Skeletal muscle tissue (tissue), 4 donors: ENCODE data around the gene CHST2. TPM values are rescaled to one million over a fixed set of nuclear protein-coding genes. Genes with fewer than 3 reads are reported as not detected.
A peak's percentile ranks its signal among the peaks of the same experiment; 100 is the strongest.

Source experiments
- H3K27ac ChIP-seq: one replicate; pipeline ENCODE4 v1.7.0; 2013; ENCODE audit warnings: mild to moderate bottlenecking, low read depth, low read length, inconsistent platforms
- H3K27me3 ChIP-seq, 3 donors: one replicate each; pipeline ENCODE4 v1.7.0; 2013; ENCODE audit warnings: low read length in 3 of 3; ENCODE audit not compliant: control insufficient read depth in 3 of 3, insufficient read depth in 3 of 3
- H3K36me3 ChIP-seq, 3 donors: one replicate each; pipeline ENCODE4 v1.7.0; 2013; ENCODE audit warnings: low read length in 3 of 3; ENCODE audit not compliant: control insufficient read depth in 3 of 3, insufficient read depth in 3 of 3
- H3K4me1 ChIP-seq, 3 donors: one replicate each; pipeline ENCODE4 v1.7.0; 2013; ENCODE audit warnings: low read length in 3 of 3, mild to moderate bottlenecking in 3 of 3; ENCODE audit not compliant: control insufficient read depth in 3 of 3, insufficient read depth in 3 of 3
- H3K4me3 ChIP-seq, 3 donors: one replicate each; pipeline ENCODE4 v1.7.0; 2013; ENCODE audit warnings: low read length in 3 of 3
- H3K9ac ChIP-seq, 3 donors: one replicate each; pipeline ENCODE4 v1.7.0; 2013; ENCODE audit warnings: low read length in 3 of 3, mild to moderate bottlenecking in 3 of 3, moderate library complexity in 2 of 3, low read depth in 1 of 3
- H3K9me3 ChIP-seq, 3 donors: one replicate each; pipeline ENCODE4 v1.7.0; 2013; ENCODE audit warnings: low read length in 3 of 3; ENCODE audit not compliant: control insufficient read depth in 3 of 3
- total RNA-seq: library from RNA; depleted of rRNA; stranded (reverse); fragments of >200 nt; gene quantifications from one replicate; pipeline ENCODE4 v1.2.3, GENCODE V29; 2014
- donor health status: Osteomylitis.

Gene CHST2
- total RNA-seq, 1 donor from 2014 or later: 6.8 TPM

- Histone ChIP-seq H3K27me3 (peaks cover 0 to 2% (median 0%) of the 10 kb centered on the region in 3 donors), H3K4me1 (no peaks in the 10 kb centered on the region), H3K4me3 (no peak overlapping the region), H3K36me3 (no peaks in the 10 kb centered on the region), H3K9me3 (no peaks in the 10 kb centered on the region), H3K27ac (no peak overlapping the region), H3K9ac (no peak overlapping the region)
Measured at GRCh38 chr3:143098032-143098764, 21.4 kb upstream of the CHST2 start.

- Histone ChIP-seq H3K4me3 (no peak overlapping the region), H3K4me1 (no peaks in the 10 kb centered on the region), H3K9me3 (peaks cover 0 to 2% (median 0%) of the 10 kb centered on the region in 3 donors), H3K27me3 (peaks cover 0 to 2% (median 0%) of the 10 kb centered on the region in 3 donors), H3K27ac (no peak overlapping the region), H3K9ac (no peak overlapping the region), H3K36me3 (no peaks in the 10 kb centered on the region)
Measured at GRCh38 chr3:143099210-143099609, 20.4 kb upstream of the CHST2 start.

GRCh38 chr3:143099690-143100089 lies 19.9 kb upstream of the CHST2 start:
- Histone ChIP-seq H3K9ac (no peak overlapping the region), H3K4me3 (no peak overlapping the region), H3K36me3 (no peaks in the 10 kb centered on the region), H3K4me1 (no peaks in the 10 kb centered on the region), H3K27me3 (peaks cover 0 to 2% (median 0%) of the 10 kb centered on the region in 3 donors), H3K27ac (no peak overlapping the region), H3K9me3 (peaks cover 0 to 2% (median 0%) of the 10 kb centered on the region in 3 donors)

GRCh38 chr3:143100451-143100850 lies 19.1 kb upstream of the CHST2 start:
- Histone ChIP-seq H3K36me3 (no peaks in the 10 kb centered on the region), H3K9ac (no peak overlapping the region), H3K27me3 (peaks cover 0 to under 1% (median 0%) of the 10 kb centered on the region in 3 donors), H3K4me3 (no peak overlapping the region), H3K9me3 (peaks cover 5 to 8% (median 6%) of the 10 kb centered on the region in 3 donors), H3K4me1 (no peaks in the 10 kb centered on the region), H3K27ac (no peak overlapping the region)

GRCh38 chr3:143101792-143102381 lies 17.7 kb upstream of the CHST2 start:
- Histone ChIP-seq H3K36me3 (no peaks in the 10 kb centered on the region), H3K4me3 (no peak overlapping the region), H3K27me3 (no peaks in the 10 kb centered on the region), H3K4me1 (no peaks in the 10 kb centered on the region), H3K9ac (no peak overlapping the region), H3K9me3 (peaks cover 5 to 8% (median 6%) of the 10 kb centered on the region in 3 donors), H3K27ac (no peak overlapping the region)

- no peaks in the 10 kb centered on the region for H3K36me3 ChIP-seq
- no peaks in the 10 kb centered on the region for H3K27me3 ChIP-seq
- H3K9me3 ChIP-seq: peaks cover 5 to 8% (median 6%) of the 10 kb centered on the region in 3 donors
- no peaks in the 10 kb centered on the region for H3K4me1 ChIP-seq
- H3K27ac ChIP-seq: no peak overlapping the region
- H3K9ac ChIP-seq: no peak overlapping the region
- H3K4me3 ChIP-seq: no peak overlapping the region
Measured at GRCh38 chr3:143103652-143104051, 15.9 kb upstream of the CHST2 start.

GRCh38 chr3:143105170-143105569 lies 14.4 kb upstream of the CHST2 start:
- no peak overlapping the region for H3K27ac ChIP-seq
- H3K9ac ChIP-seq: no peak overlapping the region
- H3K27me3 ChIP-seq: no peaks in the 10 kb centered on the region
- no peaks in the 10 kb centered on the region for H3K36me3 ChIP-seq
- H3K9me3 ChIP-seq: peaks cover 5 to 8% (median 6%) of the 10 kb centered on the region in 3 donors
- no peaks in the 10 kb centered on the region for H3K4me1 ChIP-seq
- no peak overlapping the region for H3K4me3 ChIP-seq

GRCh38 chr3:143109861-143110260 lies 9.7 kb upstream of the CHST2 start:
- peaks cover 0 to 3% (median 0%) of the 10 kb centered on the region in 3 donors for H3K27me3 ChIP-seq
- H3K4me3 ChIP-seq: no peak overlapping the region
- no peak overlapping the region for H3K27ac ChIP-seq
- H3K36me3 ChIP-seq: no peaks in the 10 kb centered on the region
- H3K9ac ChIP-seq: no peak overlapping the region
- H3K9me3 ChIP-seq: peaks cover 5 to 6% (median 5%) of the 10 kb centered on the region in 3 donors
- no peaks in the 10 kb centered on the region for H3K4me1 ChIP-seq

- no peaks in the 10 kb centered on the region for H3K36me3 ChIP-seq
- H3K27me3 ChIP-seq: peaks cover 0 to 3% (median 0%) of the 10 kb centered on the region in 3 donors
- no peaks in the 10 kb centered on the region for H3K4me1 ChIP-seq
- no peak overlapping the region for H3K9ac ChIP-seq
- peaks cover under 1% of the 10 kb centered on the region in 3 donors for H3K9me3 ChIP-seq
- H3K27ac ChIP-seq: no peak overlapping the region
- H3K4me3 ChIP-seq: no peak overlapping the region
Measured at GRCh38 chr3:143110371-143110770, 9.2 kb upstream of the CHST2 start.

- Histone ChIP-seq H3K4me1 (peaks cover 13 to 19% (median 14%) of the 10 kb centered on the region in 3 donors), H3K36me3 (peaks cover 0 to 2% (median 0%) of the 10 kb centered on the region in 3 donors), H3K9ac (no peak overlapping the region), H3K27ac (no peak overlapping the region), H3K9me3 (no peaks in the 10 kb centered on the region), H3K27me3 (peaks cover 21 to 36% (median 32%) of the 10 kb centered on the region in 3 donors), H3K4me3 (peak overlapping the region; percentile 78 to 82 (median 78))
Measured at GRCh38 chr3:143118630-143119008, 952 bp upstream of the CHST2 start.
